DMS 273 treated with DMSO at 0.1 percent for 48 hours (cell line): Measurements from ENCODE around the gene SCTR.

Experiments
- DNase-seq: peaks from one replicate; lab custom pipeline; 2025; lab: John Stamatoyannopoulos, UW

The SCTR gene

GRCh38 chr2:119442850-119443249, 81.4 kb downstream of the SCTR start:
- DNase-seq, result no peak

DNA sequence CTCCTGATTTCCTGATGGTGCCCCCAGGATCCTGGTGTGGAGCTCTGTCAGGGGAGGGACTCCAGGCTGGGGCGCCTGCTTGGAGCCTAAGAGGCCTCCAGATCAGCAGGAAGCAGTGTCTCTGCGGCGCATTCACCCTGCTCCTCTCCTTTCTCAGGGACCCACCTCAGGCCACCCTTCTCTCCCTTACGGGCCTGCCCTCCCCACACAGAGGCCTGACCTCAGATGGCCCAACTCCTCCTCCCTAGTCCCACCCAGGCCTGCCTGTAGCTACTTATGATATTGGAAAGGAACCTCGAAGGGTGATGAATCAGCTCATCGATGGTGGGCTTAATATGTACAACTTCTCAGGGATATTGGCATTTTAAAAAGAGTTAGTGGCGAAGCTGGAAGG, 82.1 kb downstream of the SCTR start:
- no peak for DNase-seq

GRCh38 chr2:119441376-119442225, 82.7 kb downstream of the SCTR start:
- no peak for DNase-seq

- DNase-seq, result no peak
These were observed 83.4 kb downstream of the SCTR start for GRCh38 chr2:119440873-119441272.

DNA sequence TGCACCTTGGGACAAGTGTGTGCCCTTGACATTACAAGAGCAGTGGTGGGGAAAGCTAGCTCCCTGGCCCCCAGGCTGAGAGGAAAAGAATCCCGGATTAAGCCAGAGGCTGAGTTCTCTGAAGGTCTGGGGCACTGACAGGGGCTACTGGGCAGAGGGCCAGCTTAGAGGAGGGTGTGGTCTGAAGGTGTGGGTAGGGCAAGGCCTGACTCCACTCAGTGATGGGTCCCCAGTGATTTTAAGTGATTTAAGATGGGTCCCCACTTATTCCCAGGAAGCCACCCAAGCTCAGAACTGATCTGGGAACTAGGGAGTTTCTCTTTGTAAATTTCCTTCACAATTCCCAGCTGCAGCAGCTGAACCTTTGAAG, 83.8 kb downstream of the SCTR start:
- no peak for DNase-seq

GRCh38 chr2:119439574-119440500, 84.4 kb downstream of the SCTR start:
- DNase-seq, result no peak

GRCh38 chr2:119438726-119439284, 85.5 kb downstream of the SCTR start:
- no peak for DNase-seq

- no peak for DNase-seq
These were observed 86.1 kb downstream of the SCTR start for GRCh38 chr2:119438128-119438656.

DNA sequence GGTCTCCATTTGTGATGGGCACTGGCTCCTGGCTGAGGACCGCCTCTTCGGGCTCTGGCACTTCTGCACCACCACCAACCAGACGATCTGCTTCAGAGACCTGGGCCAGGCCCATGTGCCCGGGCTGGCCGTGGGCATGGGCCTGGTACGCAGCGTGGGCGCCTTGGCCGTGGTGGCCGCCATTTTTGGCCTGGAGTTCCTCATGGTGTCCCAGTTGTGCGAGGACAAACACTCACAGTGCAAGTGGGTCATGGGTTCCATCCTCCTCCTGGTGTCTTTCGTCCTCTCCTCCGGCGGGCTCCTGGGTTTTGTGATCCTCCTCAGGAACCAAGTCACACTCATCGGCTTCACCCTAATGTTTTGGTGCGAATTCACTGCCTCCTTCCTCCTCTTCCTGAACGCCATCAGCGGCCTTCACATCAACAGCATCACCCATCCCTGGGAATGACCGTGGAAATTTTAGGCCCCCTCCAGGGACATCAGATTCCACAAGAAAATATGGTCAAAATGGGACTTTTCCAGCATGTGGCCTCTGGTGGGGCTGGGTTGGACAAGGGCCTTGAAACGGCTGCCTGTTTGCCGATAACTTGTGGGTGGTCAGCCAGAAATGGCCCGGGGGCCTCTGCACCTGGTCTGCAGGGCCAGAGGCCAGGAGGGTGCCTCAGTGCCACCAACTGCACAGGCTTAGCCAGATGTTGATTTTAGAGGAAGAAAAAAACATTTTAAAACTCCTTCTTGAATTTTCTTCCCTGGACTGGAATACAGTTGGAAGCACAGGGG, 87.1 kb downstream of the SCTR start:
- no peak for DNase-seq

DNA sequence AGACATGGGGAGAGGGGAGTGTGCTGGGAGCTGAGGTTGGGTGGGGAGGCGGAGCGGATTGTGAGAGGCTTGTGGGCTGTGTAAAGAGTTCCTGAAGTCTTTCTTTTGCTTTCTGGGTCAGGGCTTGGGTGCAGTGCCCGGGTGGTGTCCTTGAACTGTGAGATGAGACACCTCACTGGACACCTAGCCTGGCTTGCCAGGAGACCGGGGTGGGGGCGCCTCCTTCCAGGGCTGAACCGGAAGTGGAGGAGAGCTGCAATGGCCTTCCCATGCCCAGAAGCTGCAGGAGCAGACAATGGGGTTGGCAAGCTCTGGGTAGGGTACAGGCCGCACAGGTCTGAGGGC, 88.4 kb downstream of the SCTR start:
- no peak for DNase-seq

DNA sequence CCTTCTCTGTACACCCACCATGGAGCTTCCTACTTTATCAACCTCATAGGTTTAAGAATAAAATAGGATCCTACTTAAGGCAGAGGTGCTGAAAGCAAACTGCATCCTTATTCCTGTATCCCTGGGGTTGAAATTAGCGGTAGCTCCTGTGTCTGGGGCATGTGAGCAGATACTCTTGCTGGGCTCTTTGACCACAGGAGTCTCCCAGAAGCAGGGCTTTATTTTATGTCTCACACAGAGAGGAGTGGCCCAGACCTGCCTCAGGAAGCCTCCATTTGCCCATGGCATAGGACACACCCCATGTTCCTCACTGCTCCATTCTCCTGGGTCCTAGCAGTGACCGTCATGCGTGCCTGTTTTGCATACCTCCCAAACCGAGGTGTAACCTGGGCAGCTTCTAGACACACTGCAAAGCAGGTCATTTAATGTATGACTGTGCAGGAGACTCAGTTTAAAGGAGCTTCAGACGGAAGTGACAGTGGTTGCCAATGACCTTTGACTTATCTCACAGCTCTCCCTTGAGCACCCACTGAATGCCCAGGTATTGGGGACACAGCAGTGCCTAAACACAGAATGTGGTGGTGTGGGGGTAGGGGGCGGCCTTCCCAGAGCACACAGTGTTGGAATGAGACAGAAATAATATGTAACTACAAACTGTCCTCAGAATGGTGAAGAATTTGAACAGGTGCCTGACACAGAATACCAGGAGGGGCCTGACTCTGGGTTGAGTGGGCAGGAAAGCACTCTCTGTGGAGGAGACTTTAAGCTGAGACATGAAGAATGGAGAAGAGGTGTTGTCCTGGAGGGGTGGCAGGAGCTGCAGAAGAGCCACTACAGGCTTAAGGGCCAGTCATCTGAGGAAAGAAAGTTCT, 89.0 kb downstream of the SCTR start:
- DNase-seq, result no peak

DNA sequence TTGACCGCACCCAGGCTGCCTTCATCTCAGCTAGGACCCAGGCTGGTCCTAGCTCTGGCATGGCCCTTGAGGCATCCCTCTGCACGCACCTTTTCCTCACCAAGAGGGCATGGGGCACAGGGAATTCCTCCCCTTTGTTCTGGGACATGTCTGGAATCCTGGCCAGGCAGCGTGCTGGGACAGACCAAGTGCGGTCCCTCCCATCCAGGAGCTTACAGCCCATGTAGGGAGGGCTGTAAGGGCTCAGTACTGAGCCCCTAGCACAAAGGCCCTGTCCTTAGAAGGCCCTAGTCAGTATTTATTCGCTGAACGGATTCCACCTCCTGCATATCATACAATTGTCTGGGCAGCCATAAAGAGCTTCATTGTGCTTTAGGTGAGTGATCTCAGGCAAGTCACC, 89.6 kb downstream of the SCTR start:
- DNase-seq, result no peak

GRCh38 chr2:119433636-119434327, 90.5 kb downstream of the SCTR start:
- DNase-seq, result no peak

DNA sequence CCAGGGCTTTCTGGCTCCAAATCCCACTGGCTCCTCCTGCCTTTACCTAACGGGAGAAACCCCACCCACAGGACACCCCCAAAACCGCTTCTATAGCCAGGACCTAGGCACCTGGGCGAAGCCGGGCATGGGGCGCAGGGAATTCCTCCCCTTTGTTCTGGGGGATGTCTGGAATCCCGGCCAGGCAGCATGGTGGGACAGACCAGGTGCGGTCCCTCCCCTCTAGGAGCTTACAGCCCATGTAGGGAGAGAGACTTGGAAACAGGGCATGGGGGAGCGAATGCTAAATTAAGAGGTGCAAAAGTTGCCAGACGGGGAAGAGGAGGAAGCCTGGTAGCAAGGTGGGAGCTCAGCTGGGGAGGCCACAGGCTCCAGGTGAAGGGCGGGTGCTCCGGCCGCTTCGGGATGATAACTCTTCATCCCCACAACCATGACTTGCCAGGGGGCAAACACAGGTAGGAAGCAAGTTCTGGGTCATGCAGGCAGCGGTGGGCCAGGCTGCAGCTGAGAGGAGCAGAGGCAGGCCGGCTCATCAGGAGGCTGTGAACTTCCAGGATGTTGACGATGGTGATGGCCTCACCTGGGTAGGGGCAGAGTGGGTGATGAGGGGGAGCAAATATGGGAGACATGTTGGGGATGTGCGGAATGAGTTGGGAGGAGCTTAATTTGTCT, 91.3 kb downstream of the SCTR start:
- DNase-seq, result no peak

DNA sequence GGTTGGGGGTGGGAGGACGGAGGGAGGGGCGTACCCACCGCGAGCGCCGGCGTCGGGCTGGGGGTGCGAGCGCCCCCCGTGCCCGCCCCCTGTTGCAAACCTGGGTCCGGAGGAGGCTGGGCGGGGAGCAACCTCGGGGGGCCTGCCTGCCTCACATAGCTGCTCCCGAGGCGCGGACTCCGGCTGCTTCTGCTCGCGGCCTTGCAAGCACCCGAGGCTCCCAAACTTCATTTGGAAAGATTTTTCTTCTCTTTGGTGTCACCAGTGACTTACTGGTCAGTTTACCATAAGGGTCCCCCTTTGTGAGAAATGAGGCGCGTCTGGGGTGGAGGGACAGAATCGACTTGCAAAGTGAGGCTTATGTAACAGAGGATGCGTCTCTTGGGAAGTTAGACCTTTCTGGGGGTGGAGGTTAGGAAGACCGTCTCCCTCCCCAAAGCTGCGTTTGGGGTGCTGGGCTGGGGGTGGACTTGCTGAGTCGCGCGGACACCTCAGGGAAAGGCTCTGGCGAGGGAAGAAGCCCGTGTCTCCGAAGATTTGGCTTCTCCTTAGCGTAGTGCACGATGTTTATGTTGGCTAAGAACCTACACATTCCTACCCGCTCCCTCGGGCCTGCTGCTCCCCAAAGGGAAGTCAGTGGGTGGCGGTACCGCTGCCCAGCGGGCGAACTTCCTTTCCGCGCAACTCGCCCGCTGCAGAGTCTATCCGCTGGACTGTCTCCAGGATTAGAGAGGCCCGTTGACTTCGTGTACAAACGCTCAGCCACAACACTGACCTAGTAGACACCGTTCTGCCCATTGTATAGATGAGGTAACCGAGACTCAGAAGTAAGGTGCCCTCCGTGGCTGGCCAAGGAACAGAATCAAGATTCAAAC, 92.1 kb downstream of the SCTR start:
- DNase-seq, result no peak

DNA sequence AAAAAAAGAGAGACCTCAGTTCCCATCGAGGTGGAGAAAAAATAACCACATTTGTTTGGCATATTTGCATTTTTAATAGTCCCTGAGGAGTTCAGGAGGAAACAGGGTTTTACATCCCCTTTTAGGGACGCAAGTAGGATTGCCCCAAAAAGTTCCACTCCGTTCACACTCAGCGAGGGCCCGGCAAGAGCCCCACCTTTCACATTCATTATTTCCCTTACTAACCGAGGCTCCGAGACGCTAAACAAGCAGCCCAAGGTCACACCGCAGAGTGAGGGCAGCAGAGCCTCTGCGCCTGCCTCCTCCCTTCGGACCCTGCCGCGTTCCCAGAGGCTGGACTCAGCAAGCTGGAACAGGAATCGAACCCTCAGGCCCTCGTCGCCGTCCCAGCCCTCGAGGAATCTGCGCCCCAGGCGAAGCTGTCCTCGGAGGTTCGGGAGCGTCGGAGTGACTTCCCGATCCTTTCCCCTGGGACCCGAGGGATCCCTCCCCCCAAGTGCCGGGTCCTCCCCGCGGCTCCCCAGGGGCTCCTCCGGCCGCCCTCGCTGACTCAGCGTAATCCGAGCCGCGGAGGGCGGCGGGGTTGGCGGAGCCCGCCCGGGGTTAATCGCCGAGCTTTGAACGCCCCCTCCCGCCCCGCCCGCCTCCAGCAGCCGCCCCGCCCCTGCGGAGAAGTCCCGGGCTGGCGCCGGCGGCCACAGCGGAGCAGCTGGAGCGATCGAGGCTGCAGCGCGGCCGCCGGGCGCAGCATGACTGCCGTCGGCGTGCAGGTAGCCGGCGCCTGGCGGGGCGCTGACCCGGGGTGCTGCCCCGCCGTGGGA, 92.9 kb downstream of the SCTR start, which contains the start of gene TMEM37:
TMEM37 (plus strand) TSS at position 700 of the 821 bp plus-strand sequence; CDS start at position 750, 50 bp downstream.
- peak; percentile 39 for DNase-seq

GRCh38 chr2:119430023-119430498, 94.2 kb downstream of the SCTR start:
- no peak for DNase-seq
